ENCODE measurements around the gene CMSS1.

Gene CMSS1

GRCh38 chr3:99907959-99908544 lies 90.4 kb downstream of the CMSS1 start:
- DNase-seq: no peak

GRCh38 chr3:99909714-99910495 lies 92.2 kb downstream of the CMSS1 start:
- DNase-seq: no peak

DNA sequence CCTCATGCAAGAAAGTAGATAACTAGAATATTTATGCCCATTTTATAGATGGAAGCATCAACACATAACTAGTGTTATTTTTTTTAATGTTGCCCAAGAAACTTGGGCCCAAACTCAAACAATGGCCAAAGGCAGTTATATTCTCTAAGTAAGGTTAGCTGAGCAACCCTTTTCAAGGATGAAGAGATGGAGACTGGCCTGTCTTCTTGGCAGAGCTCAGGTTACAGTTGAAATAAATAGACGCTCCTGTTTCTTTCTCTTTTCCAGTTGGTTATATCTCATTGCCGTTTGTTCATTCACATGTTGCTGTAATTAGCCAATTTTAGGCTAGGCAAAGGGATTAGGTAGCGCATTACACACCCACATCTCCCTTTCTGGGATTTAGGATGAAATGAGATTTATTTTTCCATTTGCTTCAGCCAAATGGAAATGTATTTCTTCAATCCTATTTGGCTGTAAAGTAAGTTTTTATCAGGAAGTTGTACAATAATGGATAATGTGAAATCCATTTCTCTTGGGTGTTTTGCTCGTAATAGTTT lies 93.2 kb downstream of the CMSS1 start:
- no peak for DNase-seq

DNA sequence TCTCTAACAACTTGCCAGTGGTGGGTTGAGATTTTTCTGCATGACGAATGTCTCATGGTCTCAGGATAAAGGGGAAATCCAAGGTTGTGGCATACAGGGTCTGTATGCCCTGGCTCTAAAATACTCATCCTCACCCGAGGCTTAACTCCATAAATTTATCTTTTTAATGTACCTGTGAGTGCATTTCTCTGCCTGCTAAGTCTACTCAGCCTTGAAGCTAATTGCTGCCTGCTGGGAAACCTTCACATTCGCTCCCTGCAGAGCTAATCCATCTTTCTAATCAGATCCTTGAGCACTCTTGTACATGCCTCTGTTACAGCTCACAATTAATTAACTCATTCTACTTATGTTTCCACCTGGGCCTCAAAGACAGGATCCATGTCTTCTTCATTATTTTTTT lies 93.8 kb downstream of the CMSS1 start:
- no peak for DNase-seq

GRCh38 chr3:99915906-99916432 lies 98.3 kb downstream of the CMSS1 start:
- no peak for DNase-seq

GRCh38 chr3:99918715-99919114 lies 101.1 kb downstream of the CMSS1 start:
- DNase-seq: no peak

DNA sequence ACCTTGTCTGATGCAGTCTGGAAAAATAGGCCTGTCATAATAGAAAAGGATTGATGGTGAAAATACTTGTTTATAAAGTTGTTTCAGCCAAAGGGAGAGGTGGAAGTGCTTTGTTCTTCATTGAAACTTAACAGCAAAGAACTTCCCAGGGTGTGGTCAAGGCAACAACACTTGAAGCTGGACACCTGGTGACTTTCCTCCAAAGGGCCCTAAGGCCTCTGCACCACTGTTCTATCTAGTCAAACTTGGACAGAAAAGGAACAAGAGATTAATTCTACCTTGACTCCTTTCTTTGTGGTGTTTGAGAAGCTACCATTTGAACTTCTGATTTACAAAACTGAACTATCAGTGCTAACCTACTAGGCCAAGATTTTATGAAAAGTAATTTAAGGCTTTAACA lies 102.0 kb downstream of the CMSS1 start:
- DNase-seq: no peak

DNA sequence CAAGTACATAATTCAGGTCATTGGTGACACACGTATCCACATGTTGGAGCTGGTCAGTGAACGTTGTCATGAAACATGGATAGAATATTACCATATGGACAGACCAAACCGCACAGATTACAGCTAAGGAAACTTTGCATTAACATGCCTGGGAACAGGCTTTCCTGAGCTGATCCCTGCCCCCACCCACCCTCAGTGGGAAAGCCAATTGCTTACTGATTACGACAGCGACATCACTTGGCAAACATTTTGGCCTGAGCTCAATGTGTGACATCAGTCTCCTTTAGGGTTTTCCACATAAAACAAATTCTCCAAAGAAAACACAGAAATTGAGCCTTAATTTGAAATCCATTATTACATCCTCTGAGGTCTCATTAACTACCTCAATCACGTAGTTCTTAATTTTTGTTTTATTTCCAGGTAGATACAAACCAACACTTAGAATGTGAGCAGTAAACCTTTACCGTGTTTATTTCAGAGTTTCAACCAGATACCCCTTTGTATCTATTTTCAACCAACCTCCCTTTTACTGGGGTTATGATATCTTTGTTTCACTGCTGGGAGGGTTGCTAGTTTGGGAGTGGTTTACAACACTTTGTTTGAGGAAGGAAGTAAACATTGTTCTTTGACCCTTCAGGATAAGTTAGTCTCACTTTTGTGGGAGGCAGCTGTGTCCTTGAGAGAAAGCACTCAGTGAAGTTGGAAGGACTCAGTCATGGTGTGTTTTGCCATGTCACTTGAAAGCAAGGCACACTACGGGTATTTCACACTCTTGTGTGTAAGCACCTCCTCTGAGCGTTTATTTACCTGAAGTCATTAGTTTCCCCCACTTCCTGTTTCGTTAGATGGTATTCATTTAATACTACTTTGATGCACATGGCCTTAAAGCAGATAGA lies 103.1 kb downstream of the CMSS1 start:
- peak in 1 of 5 donors; percentile 12 for DNase-seq

DNA sequence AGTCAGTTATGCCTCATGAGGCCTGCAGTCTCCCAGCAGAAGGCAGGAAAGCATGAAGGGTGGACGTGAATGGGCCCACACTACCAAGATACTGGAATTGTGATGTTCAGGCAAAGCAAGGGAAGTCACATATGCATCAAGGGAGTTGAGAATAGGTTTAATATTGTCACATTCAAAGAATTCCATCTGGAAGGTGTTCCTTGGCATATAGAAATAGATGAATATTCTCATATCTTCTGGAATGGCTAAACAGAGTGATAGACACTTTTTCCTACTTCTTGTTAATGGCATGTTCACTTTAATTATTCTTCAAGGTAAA lies 103.7 kb downstream of the CMSS1 start:
- no peak for DNase-seq

- DNase-seq: no peak
Measured at GRCh38 chr3:99921986-99922385, 104.3 kb downstream of the CMSS1 start.

DNA sequence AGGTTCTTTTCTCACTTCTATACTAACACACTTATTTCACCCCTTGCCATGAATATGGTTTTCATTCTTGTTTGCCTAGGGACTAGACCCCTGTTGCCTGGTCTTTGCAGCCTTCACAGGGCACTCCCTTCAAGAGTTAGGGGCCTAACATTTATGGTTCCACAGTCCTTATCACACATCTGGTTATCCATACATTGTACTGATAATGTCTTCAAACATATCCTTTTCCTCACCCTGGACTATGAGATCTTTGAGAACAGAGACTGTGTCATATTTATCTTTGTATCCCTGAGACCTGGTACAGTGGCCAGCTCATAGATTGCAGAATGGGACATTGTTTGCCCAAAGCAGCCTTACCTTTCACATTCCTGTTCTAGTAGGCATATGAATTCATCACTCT lies 106.2 kb downstream of the CMSS1 start:
- no peak for DNase-seq

DNA sequence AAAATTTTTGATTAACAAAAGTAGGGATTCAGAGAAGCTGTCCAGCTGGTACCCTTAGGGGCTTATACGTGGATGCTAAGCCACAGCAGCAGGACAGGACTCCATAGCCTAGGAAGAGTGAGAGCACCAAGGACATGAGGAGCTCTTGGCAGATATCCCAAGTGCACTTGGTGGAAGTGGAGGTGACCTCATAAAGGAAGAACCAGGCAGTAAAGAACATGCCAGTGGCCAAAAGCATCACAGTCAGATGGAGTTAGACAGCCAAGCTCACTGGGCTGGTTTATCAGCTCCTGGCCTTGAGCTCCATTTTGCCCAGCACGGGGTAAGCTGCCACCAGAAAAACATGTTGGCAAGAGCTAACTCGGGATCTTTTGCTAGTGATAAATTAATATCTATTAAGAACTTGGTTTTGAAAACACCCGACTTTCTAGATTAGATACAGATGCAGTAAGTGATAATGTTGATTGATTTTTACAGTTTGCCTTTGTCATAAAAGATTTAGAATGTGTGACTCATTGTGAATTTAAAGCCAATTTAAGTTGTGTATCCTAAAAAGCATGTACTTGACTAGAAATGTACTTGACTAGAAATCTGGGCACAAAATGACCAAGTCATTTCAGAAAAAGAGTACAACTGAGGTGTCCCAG lies 108.0 kb downstream of the CMSS1 start:
- no peak for DNase-seq

- DNase-seq: no peak
Measured at GRCh38 chr3:99927671-99928457, 110.2 kb downstream of the CMSS1 start.

DNA sequence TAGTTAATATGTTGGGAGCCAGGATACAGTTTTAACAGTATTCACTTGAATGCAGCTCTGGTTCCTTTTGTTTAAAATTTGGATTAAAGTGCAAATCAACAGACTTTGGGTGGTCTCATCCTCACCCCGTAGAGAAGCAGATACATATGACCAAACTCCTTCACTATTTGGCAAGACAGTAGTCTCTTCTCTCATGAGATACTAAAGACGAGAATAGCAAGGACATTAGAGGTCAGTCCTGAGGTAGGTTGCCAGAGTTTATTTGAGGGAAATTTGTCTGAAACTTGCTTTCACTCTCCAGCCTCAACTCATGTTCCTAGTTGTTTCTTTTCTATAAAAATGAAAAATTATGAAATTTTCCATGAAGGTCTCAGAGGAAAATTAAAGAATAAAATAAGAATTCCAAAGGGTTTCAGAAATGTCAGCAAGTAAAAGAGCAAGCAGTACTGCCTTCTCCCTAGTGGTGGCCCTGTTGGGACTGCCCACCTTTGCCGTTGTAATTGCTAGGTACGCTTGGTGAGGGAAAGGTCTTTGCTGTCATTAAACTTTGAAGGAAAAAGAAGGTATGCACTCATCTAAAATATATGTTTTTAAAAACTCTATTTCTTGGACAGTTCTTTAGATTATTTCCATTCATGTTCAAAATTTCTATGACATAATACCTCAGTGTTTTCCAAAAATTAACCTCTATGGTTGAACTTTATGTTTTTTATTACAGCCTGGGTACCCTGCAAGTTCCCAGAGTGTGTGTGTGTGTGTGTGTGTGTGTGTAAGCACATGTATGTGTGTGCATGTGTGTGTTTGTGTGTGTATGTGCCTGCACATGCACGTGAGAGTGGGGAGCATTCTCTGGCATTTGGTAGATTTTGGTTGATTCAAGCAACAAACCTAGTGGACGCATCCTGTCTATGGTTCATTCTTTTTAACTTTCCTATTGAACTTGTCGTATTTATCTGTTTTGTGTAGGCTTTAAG lies 111.4 kb downstream of the CMSS1 start:
- DNase-seq: no peak

DNA sequence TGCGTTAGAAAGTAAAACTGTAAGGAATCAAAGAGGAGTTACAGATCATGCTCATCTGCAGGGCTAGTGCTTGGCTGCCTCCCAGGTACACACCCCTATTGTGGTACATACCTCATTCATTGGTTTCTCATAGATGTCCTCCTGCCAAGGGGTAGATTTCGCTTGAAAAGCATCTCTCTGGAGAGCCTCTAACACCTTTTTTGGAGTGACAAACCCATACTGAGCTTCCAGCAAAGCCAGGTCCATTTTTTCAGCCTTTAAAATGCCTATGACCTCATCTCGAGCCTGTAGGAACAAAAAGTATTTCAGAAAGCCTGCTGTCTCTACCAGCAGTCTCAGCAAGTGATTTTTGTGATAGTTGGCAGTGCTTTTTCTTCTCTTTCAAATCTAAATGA lies 112.1 kb downstream of the CMSS1 start:
- no peak for DNase-seq

DNA sequence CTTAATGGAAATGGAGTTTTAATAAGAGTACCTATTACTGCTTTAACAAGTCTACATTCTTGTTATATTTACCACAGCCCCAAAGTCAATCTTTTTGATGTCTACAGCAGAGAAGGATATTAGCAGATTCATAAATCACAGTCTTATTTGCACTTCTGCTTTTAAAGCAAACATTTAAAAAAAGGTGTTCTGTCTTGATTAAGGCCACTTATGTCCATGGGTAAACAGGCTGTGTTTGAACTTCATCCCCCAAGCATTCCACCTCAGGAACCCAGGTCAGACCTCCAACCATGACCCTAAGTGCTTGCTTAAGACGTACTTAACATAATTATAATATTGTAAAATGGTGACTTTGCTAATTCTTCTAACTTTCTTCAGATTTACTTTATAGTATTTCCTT lies 113.4 kb downstream of the CMSS1 start:
- no peak for DNase-seq

GRCh38 chr3:99933971-99934750 lies 116.5 kb downstream of the CMSS1 start:
- DNase-seq: no peak

DNA sequence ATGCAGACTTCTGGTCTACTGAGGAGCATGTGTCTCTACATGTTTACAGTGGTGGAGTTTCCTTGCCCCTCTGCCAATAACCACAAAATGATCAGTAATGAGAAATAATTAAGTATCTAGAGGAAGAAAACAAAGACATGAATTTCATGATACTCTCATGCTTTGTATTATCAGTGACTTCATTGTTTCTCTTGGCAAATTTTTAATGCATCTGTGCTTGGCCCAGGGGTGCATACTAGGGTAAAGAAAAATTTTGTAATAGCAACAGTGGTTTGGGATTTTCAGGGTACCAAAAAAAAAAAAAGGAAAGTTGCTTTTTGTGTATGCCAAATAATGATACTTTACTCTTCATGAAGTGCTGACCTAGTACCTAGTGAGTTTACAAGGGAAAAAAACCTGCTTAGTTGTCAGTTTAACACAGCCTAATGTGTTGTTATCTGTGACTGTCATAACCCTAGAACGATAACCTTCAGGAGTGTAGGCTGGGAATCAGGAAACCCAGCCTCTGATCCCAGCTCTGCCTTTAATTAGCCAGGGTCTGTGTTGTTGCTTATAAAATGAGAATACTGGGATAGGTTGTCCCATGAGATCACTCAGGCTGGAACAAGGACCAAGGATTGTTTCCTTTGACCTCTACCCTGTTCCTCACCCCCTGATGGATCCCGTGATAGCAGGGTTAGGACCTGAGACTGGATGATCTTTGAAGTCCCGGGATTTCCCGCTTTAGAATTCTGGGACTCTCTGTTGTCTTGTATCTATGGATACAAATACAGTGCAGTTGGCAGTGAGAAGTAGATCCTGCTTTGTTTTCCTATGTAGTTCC lies 117.5 kb downstream of the CMSS1 start:
- no peak for DNase-seq
